GM19193 (cell line): ENCODE results near the gene STAT6.

ENCODE experiments used
- POLR2A ChIP-seq: IDR thresholded peaks from 4 replicates; pipeline ENCODE4 v1.6.1; 2011; ENCODE audit not compliant: insufficient read depth, insufficient read length; ENCODE audit errors: extremely low read depth

STAT6 gene

DNA sequence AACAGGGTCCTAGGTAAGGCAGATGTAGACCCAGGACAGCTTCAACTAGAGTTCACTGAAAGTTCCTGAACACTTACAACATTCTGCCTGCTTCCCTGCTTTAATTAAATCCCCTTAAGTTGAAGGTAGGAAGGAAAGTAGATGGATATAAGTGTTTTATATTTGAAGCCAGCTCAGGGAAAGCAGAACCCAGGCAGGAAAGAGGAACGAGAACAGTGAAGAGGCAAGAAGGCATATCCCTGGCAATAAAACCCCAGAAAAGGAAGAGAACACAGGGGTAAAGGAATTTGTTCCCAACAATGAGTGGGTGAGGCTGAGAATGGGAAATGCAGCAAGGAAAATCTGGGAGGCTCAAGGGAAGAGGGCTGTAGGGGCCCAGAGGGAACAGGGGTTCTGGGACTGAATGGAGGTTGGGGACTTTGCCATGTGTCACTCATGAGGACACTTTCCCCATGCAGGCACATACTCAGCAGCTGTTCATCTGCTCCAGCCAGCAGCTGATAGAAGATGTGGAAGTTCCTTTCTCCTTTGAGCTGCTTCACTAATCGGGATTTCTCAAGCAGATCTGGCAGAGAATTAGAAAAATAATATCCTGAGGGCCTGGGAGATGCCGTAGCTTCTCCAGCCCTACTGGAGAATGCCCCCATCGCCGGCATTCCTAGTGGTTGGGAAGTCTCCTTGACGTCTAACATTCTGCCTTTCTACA lies 64.9 kb downstream of the STAT6 start:
- TF ChIP-seq POLR2A, result no peak
